Measurements from ENCODE around the gene BACH2. TPM values are rescaled to one million over a fixed set of nuclear protein-coding genes. Genes with fewer than 3 reads are reported as not detected.

Gene BACH2
- total RNA-seq, 1 experiment from 2014 or later: 3.3 TPM

- Histone ChIP-seq H3K9me3 (ENCODE audit: control insufficient read depth in 1 of 2, insufficient read depth in 1 of 2, low read depth in 1 of 2, low read length in 2 of 2) (no peaks in the 10 kb centered on the region), H3K9ac (ENCODE audit: low read length) (no peak overlapping the region), H4K20me1 (ENCODE audit: insufficient read depth) (no peaks in the 10 kb centered on the region), H3K27ac (ENCODE audit: low read depth, low read length) (no peak overlapping the region), H3K36me3 (ENCODE audit: control insufficient read depth in 1 of 2, insufficient read depth in 2 of 2, low read length in 2 of 2) (no peaks in the 10 kb centered on the region), H3K79me2 (ENCODE audit: insufficient read depth, low read length) (no peaks in the 10 kb centered on the region), H3K4me3 (replicated peaks in 1 of 2; ENCODE audit: low read depth in 1 of 2, low read length in 2 of 2) (no peak overlapping the region), H3K4me1 (ENCODE audit: control insufficient read depth in 1 of 2, insufficient read depth in 2 of 2, low read length in 2 of 2) (no peaks in the 10 kb centered on the region), H3K4me2 (ENCODE audit: low read length) (no peak overlapping the region), H3K9me2 (ENCODE audit: insufficient read depth) (no peaks in the 10 kb centered on the region), H2AFZ (ENCODE audit: low read depth, low read length, poor library complexity, severe bottlenecking) (no peak overlapping the region), H3K27me3 (ENCODE audit: insufficient read depth, low read length) (no peaks in the 10 kb centered on the region)
- TF ChIP-seq CEBPB (IDR thresholded peaks at IDR 0.05; ENCODE audit: low read depth) (no peak), ATF3 (IDR thresholded peaks at IDR 0.05) (no peak), EZH2 (IDR thresholded peaks at IDR 0.05) (no peak), FOSL1 (IDR thresholded peaks at IDR 0.05; ENCODE audit: low read depth) (no peak), CTCF (IDR thresholded peaks at IDR 0.05 in 2 of 3, conservative IDR thresholded peaks at IDR 0.05 in 1 of 3; ENCODE audit: borderline replicate concordance in 1 of 3, insufficient read depth in 1 of 3, low read depth in 2 of 3, low read length in 2 of 3) (no peak), RAD21 (IDR thresholded peaks at IDR 0.05; ENCODE audit: low read depth) (no peak), TCF7L2 (IDR thresholded peaks at IDR 0.05; ENCODE audit: borderline replicate concordance, extremely low read depth, insufficient read depth, insufficient read length) (no peak), ELF1 (IDR thresholded peaks at IDR 0.05; ENCODE audit: borderline replicate concordance, low read depth) (no peak), ZNF274 (IDR thresholded peaks at IDR 0.05; ENCODE audit: low read depth, low read length) (no peak)
- intact Hi-C loops (cut with micrococcal nuclease): no loop called here
- no peak for DNase-seq (ENCODE audit: low read depth, low spot score)
- CTCF ChIA-PET: no interaction called here
- BruUV-seq (replicated peaks): no TSS peak
- POLR2A ChIA-PET: no interaction called here
- no peak for ATAC-seq
- RAD21 ChIA-PET (ENCODE audit: low non-redundant PET in 1 of 2, low total read pairs in 2 of 2, uncharacterized antibody in 2 of 2, unreplicated experiment in 2 of 2): no interaction called here
Observed at GRCh38 chr6:89936177-89936576, 360.5 kb downstream of the BACH2 start.

Measured in HCT116 (cell line).